T-cell (primary cell): Measurements from ENCODE around the gene LDHB. TPM values are rescaled to one million over a fixed set of nuclear protein-coding genes. Genes with fewer than 3 reads are reported as not detected.

Source experiments
- ATAC-seq, 4 experiments: fragments of 200-7000 bp in 3 of 4; fragments of 150-1000 bp in 1 of 4; cut with Tn5 transposase; replicated peaks in 1 of 4; 1 replicate in 3 of 4; 2 replicates in 1 of 4; pipeline ENCODE4 v1.10.0; 2021; ENCODE audit warnings: moderate library complexity in 3 of 4, mild to moderate bottlenecking in 2 of 4, moderate number of reproducible peaks in 1 of 4
- CTCF ChIA-PET, 2 donors: fragments of 300-600 bp; sonication (Branson Sonifier 250); formaldehyde crosslinking; loops; one replicate each; lab custom pipeline; 2022; ENCODE audit warnings: antibody characterized with exemption in 2 of 2; lab: Charles Lee
- POLR2A ChIA-PET, 2 donors: fragments of 300-600 bp; sonication (Branson Sonifier 250); formaldehyde crosslinking; loops; one replicate each; lab custom pipeline; 2022; ENCODE audit warnings: antibody characterized with exemption in 2 of 2; lab: Charles Lee
- DNase-seq, 35 experiments: peaks; one replicate each; pipeline versions ENCODE4 v3.0.0 to v3.0.0-alpha.2; 2013 to 2023
- H3K27ac ChIP-seq: one replicate; pipeline ENCODE4 v1.5.1; 2013; ENCODE audit warnings: low read length
- H3K27me3 ChIP-seq, 2 experiments: replicated peaks in 1 of 2; 1 replicate in 1 of 2; 2 replicates in 1 of 2; pipeline versions ENCODE4 v1.6.1 to v1.7.0; 2013; ENCODE audit warnings: low read length in 1 of 2, mixed read lengths in 1 of 2; ENCODE audit not compliant: control insufficient read depth in 2 of 2, insufficient read depth in 2 of 2; ENCODE audit errors: extremely low read depth in 1 of 2
- H3K36me3 ChIP-seq, 2 donors: 1 replicate in 1 of 2; 2 replicates in 1 of 2; pipeline versions ENCODE4 v1.6.1 to v1.7.0; 2013; ENCODE audit warnings: low read length in 1 of 2; ENCODE audit not compliant: control insufficient read depth in 2 of 2, insufficient read depth in 1 of 2; ENCODE audit errors: extremely low read depth in 1 of 2
- H3K4me1 ChIP-seq, 2 experiments: 1 replicate in 1 of 2; 2 replicates in 1 of 2; pipeline versions ENCODE4 v1.6.1 to v1.7.0; 2013; ENCODE audit warnings: low read length in 2 of 2, mixed read lengths in 1 of 2; ENCODE audit not compliant: insufficient read depth in 2 of 2, control insufficient read depth in 1 of 2; ENCODE audit errors: extremely low read depth in 1 of 2
- H3K4me3 ChIP-seq, 2 donors: 1 replicate in 1 of 2; 2 replicates in 1 of 2; pipeline versions ENCODE4 v1.5.1 to v1.7.0; 2013; ENCODE audit warnings: mild to moderate bottlenecking in 2 of 2, low read length in 1 of 2, moderate library complexity in 1 of 2; ENCODE audit not compliant: control insufficient read depth in 1 of 2; ENCODE audit errors: extremely low read depth in 1 of 2
- H3K9me3 ChIP-seq: 2 replicates; pipeline ENCODE4 v1.7.0; 2013
- H3K27ac Mint-ChIP-seq, 2 donors: one replicate each; pipeline ENCODE4 v1.8.0; 2020 to 2021; ENCODE audit warnings: mild to moderate bottlenecking in 2 of 2, mixed read lengths in 2 of 2
- H3K27me3 Mint-ChIP-seq, 2 donors: one replicate each; pipeline ENCODE4 v1.8.0; 2021 to 2022; ENCODE audit warnings: mixed read lengths in 2 of 2
- H3K36me3 Mint-ChIP-seq: one replicate; pipeline ENCODE4 v1.8.0; 2021; ENCODE audit warnings: mixed read lengths
- H3K4me1 Mint-ChIP-seq, 3 donors: one replicate each; pipeline ENCODE4 v1.8.0; 2020 to 2022; ENCODE audit warnings: mixed read lengths in 3 of 3, mild to moderate bottlenecking in 1 of 3
- H3K4me3 Mint-ChIP-seq, 3 donors: one replicate each; pipeline ENCODE4 v1.8.0; 2020 to 2022; ENCODE audit warnings: mild to moderate bottlenecking in 3 of 3, mixed read lengths in 3 of 3, moderate library complexity in 3 of 3
- H3K9me3 Mint-ChIP-seq, 3 donors: one replicate each; pipeline ENCODE4 v1.8.0; 2020 to 2022; ENCODE audit warnings: mixed read lengths in 3 of 3
- WGBS: methylation state at CpG from one replicate; pipeline ENCODE4 v1.1.5; 2013; ENCODE audit warnings: missing lambda C conversion rate; ENCODE audit not compliant: insufficient coverage; 5-methylcytosine and 5-hydroxymethylcytosine counted together
- total RNA-seq, 35 experiments: library from RNA in 6 of 35; stranded (reverse) in 6 of 35; fragments of 120-200 nt in 1 of 35; gene quantifications; one replicate each; pipeline versions ENCODE4 v1.2.1 to v1.2.4 and lab custom pipeline; 2013 to 2026

Gene LDHB
- total RNA-seq (100 to 1,000 TPM; 680 to 879 (median 854) TPM), total RNA-seq (lab: John Stamatoyannopoulos, UW) (19.6 to 90.2 (median 31.7) reads per million in 29 experiments)
- 964 TPM for total RNA-seq (2013)

GRCh38 chr12:21657326-21658077, at the start of gene LDHB:
LDHB (minus strand) TSS chr12:21657842; CDS start chr12:21654671, 3,171 bp downstream.
- Mint-ChIP-seq H3K27me3 (no peaks in the 10 kb centered on the region), H3K27ac (peak within 1 kb of the TSS; percentile 97 to 100), H3K4me3 (peak within 1 kb of the TSS; percentile 89 to 100 (median 100)), H3K9me3 (no peaks in the 10 kb centered on the region), H3K36me3 (peaks cover 33% of the 10 kb centered on the region), H3K4me1 (peaks cover 55 to 73% (median 68%) of the 10 kb centered on the region in 3 donors)
- WGBS: 0% methylated on average over 27 of the region's 41 CpGs
- ChIA-PET POLR2A (interaction anchor here (0.5 to 1.4 kb wide), 8 partner anchors 11 to 378 kb away, joined by 3 to 6 read pairs (median 3); no protein-coding TSS in a partner anchor), CTCF (interaction anchor here in 1 of 2 donors (1.0 to 2.3 kb wide), 4 partner anchors 15 to 40 kb away, joined by 4 to 12 read pairs (median 8); no protein-coding TSS in a partner anchor)
- H3K9me3 ChIP-seq: no peaks in the 10 kb centered on the region
- ATAC-seq (peak; percentile 94 to 96 (median 96)), DNase-seq (peak; percentile 80 to 95 (median 90))
- H3K27me3 ChIP-seq: no peaks in the 10 kb centered on the region
- peak within 1 kb of the TSS; percentile 69 for H3K27ac ChIP-seq
- peak within 1 kb of the TSS; percentile 89 to 93 for H3K4me3 ChIP-seq
- H3K36me3 ChIP-seq: peaks cover 0 to 20% of the 10 kb centered on the region in 2 donors
- peaks cover 10 to 34% of the 10 kb centered on the region in 2 experiments for H3K4me1 ChIP-seq

- Mint-ChIP-seq H3K4me3 (no peak overlapping the region), H3K9me3 (no peaks in the 10 kb centered on the region), H3K4me1 (peaks cover 0 to 3% (median 3%) of the 10 kb centered on the region in 3 donors), H3K36me3 (no peaks in the 10 kb centered on the region), H3K27me3 (peaks cover 4 to 5% of the 10 kb centered on the region in 2 donors), H3K27ac (no peak overlapping the region)
- peaks cover 0 to under 1% of the 10 kb centered on the region in 2 experiments for H3K4me1 ChIP-seq
- no peaks in the 10 kb centered on the region for H3K9me3 ChIP-seq
- ChIA-PET POLR2A (no interaction called here), CTCF (no interaction called here)
- H3K27me3 ChIP-seq: no peaks in the 10 kb centered on the region
- no peak overlapping the region for H3K4me3 ChIP-seq
- no CpG with 5 or more reads among the region's 4 CpGs for WGBS
- ATAC-seq: no peak
- H3K36me3 ChIP-seq: no peaks in the 10 kb centered on the region
- H3K27ac ChIP-seq: no peak overlapping the region
- no peak for DNase-seq
Observed at GRCh38 chr12:21704847-21705246, 47.2 kb upstream of the LDHB start.

- Mint-ChIP-seq H3K27ac (no peak overlapping the region), H3K27me3 (peaks cover 0 to 3% of the 10 kb centered on the region in 2 donors), H3K4me1 (peaks cover 7 to 13% (median 12%) of the 10 kb centered on the region in 3 donors), H3K9me3 (no peaks in the 10 kb centered on the region), H3K4me3 (no peak overlapping the region), H3K36me3 (no peaks in the 10 kb centered on the region)
- DNase-seq (no peak), ATAC-seq (no peak)
- CTCF ChIA-PET: interaction anchor here (0.6 to 2.9 kb wide), 13 partner anchors 9 to 759 kb away, joined by 3 to 22 read pairs (median 4); no protein-coding TSS in a partner anchor
- POLR2A ChIA-PET: no interaction called here
- Histone ChIP-seq H3K4me1 (peaks cover 0 to 2% of the 10 kb centered on the region in 2 experiments), H3K27ac (no peak overlapping the region), H3K36me3 (no peaks in the 10 kb centered on the region), H3K4me3 (no peak overlapping the region), H3K27me3 (no peaks in the 10 kb centered on the region), H3K9me3 (no peaks in the 10 kb centered on the region)
Observed at GRCh38 chr12:21699851-21700250, 42.2 kb upstream of the LDHB start.

- H3K4me3 Mint-ChIP-seq: no peak overlapping the region
- DNase-seq (peak in 1 of 35 experiments; percentile 68), ATAC-seq (no peak)
- H3K4me1 ChIP-seq: peaks cover 0 to 2% of the 10 kb centered on the region in 2 experiments
- H3K9me3 Mint-ChIP-seq: no peaks in the 10 kb centered on the region
- H3K4me3 ChIP-seq: no peak overlapping the region
- H3K9me3 ChIP-seq: no peaks in the 10 kb centered on the region
- ChIA-PET POLR2A (interaction anchor here (0.5 to 0.6 kb wide), 2 partner anchors 214 to 364 kb away, joined by 4 to 5 read pairs; no protein-coding TSS in a partner anchor), CTCF (interaction anchor here (0.6 to 2.9 kb wide), 32 partner anchors 8 to 837 kb away, joined by 3 to 29 read pairs (median 5); partner anchors contain the start of gene LDHB (in 1 of the 2))
- H3K4me1 Mint-ChIP-seq: peaks cover 7 to 14% (median 13%) of the 10 kb centered on the region in 3 donors
- H3K27ac Mint-ChIP-seq: no peak overlapping the region
- H3K27ac ChIP-seq: no peak overlapping the region
- H3K27me3 Mint-ChIP-seq: peaks cover 0 to 3% of the 10 kb centered on the region in 2 donors
- no peaks in the 10 kb centered on the region for H3K36me3 ChIP-seq
- no peaks in the 10 kb centered on the region for H3K27me3 ChIP-seq
- WGBS: 29% methylated on average over 3 of the region's 7 CpGs
- no peaks in the 10 kb centered on the region for H3K36me3 Mint-ChIP-seq
Observed at GRCh38 chr12:21697904-21698630, 40.4 kb upstream of the LDHB start.

- H3K27ac ChIP-seq: no peak overlapping the region
- H3K27me3 ChIP-seq: no peaks in the 10 kb centered on the region
- CTCF ChIA-PET: interaction anchor here (0.6 to 2.6 kb wide), 9 partner anchors 13 to 762 kb away, joined by 3 to 29 read pairs (median 3); no protein-coding TSS in a partner anchor
- no peak overlapping the region for H3K4me3 ChIP-seq
- no peak overlapping the region for H3K4me3 Mint-ChIP-seq
- peaks cover 0 to 3% of the 10 kb centered on the region in 2 donors for H3K27me3 Mint-ChIP-seq
- peaks cover 0 to 2% of the 10 kb centered on the region in 2 experiments for H3K4me1 ChIP-seq
- H3K27ac Mint-ChIP-seq: no peak overlapping the region
- no peaks in the 10 kb centered on the region for H3K9me3 Mint-ChIP-seq
- POLR2A ChIA-PET: no interaction called here
- no peaks in the 10 kb centered on the region for H3K36me3 Mint-ChIP-seq
- no peaks in the 10 kb centered on the region for H3K36me3 ChIP-seq
- ATAC-seq: no peak
- H3K4me1 Mint-ChIP-seq: peaks cover 11 to 23% (median 20%) of the 10 kb centered on the region in 3 donors
- no peak for DNase-seq
- H3K9me3 ChIP-seq: no peaks in the 10 kb centered on the region
Observed at GRCh38 chr12:21696625-21697024, 39.0 kb upstream of the LDHB start.

GRCh38 chr12:21695986-21696385, 38.3 kb upstream of the LDHB start:
- ChIA-PET CTCF (interaction anchor here (0.6 to 2.6 kb wide), 8 partner anchors 13 to 763 kb away, joined by 3 to 29 read pairs (median 3); no protein-coding TSS in a partner anchor), POLR2A (no interaction called here)
- no peaks in the 10 kb centered on the region for H3K9me3 Mint-ChIP-seq
- H3K4me1 Mint-ChIP-seq: peaks cover 18 to 30% (median 26%) of the 10 kb centered on the region in 3 donors
- ATAC-seq: no peak
- H3K4me3 ChIP-seq: no peak overlapping the region
- no peaks in the 10 kb centered on the region for H3K36me3 ChIP-seq
- H3K9me3 ChIP-seq: no peaks in the 10 kb centered on the region
- H3K27me3 Mint-ChIP-seq: peaks cover 0 to 3% of the 10 kb centered on the region in 2 donors
- no peak overlapping the region for H3K4me3 Mint-ChIP-seq
- H3K27ac Mint-ChIP-seq: no peak overlapping the region
- H3K4me1 ChIP-seq: peaks cover 2 to 8% of the 10 kb centered on the region in 2 experiments
- 40% methylated on average over 1 of the region's 2 CpGs for WGBS
- DNase-seq: no peak
- no peaks in the 10 kb centered on the region for H3K27me3 ChIP-seq
- no peaks in the 10 kb centered on the region for H3K36me3 Mint-ChIP-seq
- no peak overlapping the region for H3K27ac ChIP-seq
